Spleen (tissue), 11 donors: Measurements from ENCODE around the gene PARP14. TPM values are rescaled to one million over a fixed set of nuclear protein-coding genes. Genes with fewer than 3 reads are reported as not detected.

Source experiments
- DNase-seq: peaks from one replicate; pipeline ENCODE4 v3.0.0-alpha.2; 2020
- H3K27ac ChIP-seq, 8 donors: fragments of 200-600 bp; sonication (generic) in 7 of 8; 1 replicate in 4 of 8; 2 replicates in 4 of 8; pipeline versions ENCODE4 v1.5.0 to v1.8.0; 2016 to 2021; ENCODE audit warnings: inconsistent platforms in 4 of 8, mild to moderate bottlenecking in 4 of 8, moderate library complexity in 1 of 8
- H3K27me3 ChIP-seq, 7 donors: fragments of 200-600 bp; sonication (generic) in 6 of 7; replicated peaks in 1 of 7; 1 replicate in 4 of 7; 2 replicates in 3 of 7; pipeline versions ENCODE4 v1.5.0 to v1.8.0; 2016 to 2021; ENCODE audit warnings: inconsistent platforms in 3 of 7, mild to moderate bottlenecking in 1 of 7
- H3K36me3 ChIP-seq, 6 donors: fragments of 200-600 bp; sonication (generic) in 5 of 6; 1 replicate in 4 of 6; 2 replicates in 2 of 6; pipeline versions ENCODE4 v1.5.0 to v1.8.0; 2016 to 2021; ENCODE audit warnings: inconsistent platforms in 2 of 6
- H3K4me1 ChIP-seq, 6 donors: fragments of 200-600 bp; sonication (generic) in 5 of 6; 1 replicate in 3 of 6; 2 replicates in 3 of 6; pipeline versions ENCODE4 v1.5.0 to v1.8.0; 2016 to 2021; ENCODE audit warnings: inconsistent platforms in 3 of 6
- H3K4me3 ChIP-seq, 8 donors: fragments of 200-600 bp; sonication (generic) in 7 of 8; 1 replicate in 4 of 8; 2 replicates in 4 of 8; pipeline versions ENCODE4 v1.5.0 to v1.8.0; 2016 to 2021; ENCODE audit warnings: inconsistent platforms in 4 of 8, mild to moderate bottlenecking in 4 of 8, moderate library complexity in 2 of 8
- H3K9me3 ChIP-seq, 8 donors: fragments of 200-600 bp; sonication (generic) in 7 of 8; 1 replicate in 4 of 8; 2 replicates in 4 of 8; pipeline versions ENCODE4 v1.5.0 to v1.8.0; 2016 to 2021; ENCODE audit warnings: inconsistent platforms in 4 of 8
- CTCF ChIP-seq, 11 experiments: fragments of 200-600 bp in 7 of 11; fragments of 450-650 bp in 4 of 11; sonication (generic) in 4 of 11; IDR thresholded peaks in 8 of 11; conservative IDR thresholded peaks in 3 of 11; 1 replicate in 7 of 11; 2 replicates in 4 of 11; pipeline versions ENCODE4 v1.4.0 to v1.8.0; 2016 to 2021; ENCODE audit warnings: antibody characterized with exemption in 11 of 11, inconsistent platforms in 4 of 11, mild to moderate bottlenecking in 1 of 11
- POLR2A ChIP-seq, 3 donors: fragments of 450-650 bp; IDR thresholded peaks; one replicate each; pipeline ENCODE4 v1.5.1; 2017; ENCODE audit warnings: antibody characterized with exemption in 3 of 3, mild to moderate bottlenecking in 1 of 3
- POLR2AphosphoS5 ChIP-seq, 3 donors: sonication (generic); formaldehyde crosslinking; IDR thresholded peaks; one replicate each; pipeline ENCODE4 v1.5.1; 2017; ENCODE audit warnings: antibody characterized with exemption in 3 of 3
- WGBS, 5 donors: extraction: QIAGEN DNeasy Blood & Tissue Kit in 3 of 5; methylation state at CpG; one replicate each; pipeline versions ENCODE4 v1.1.5 to v1.1.7; 2013 to 2018; 5-methylcytosine and 5-hydroxymethylcytosine counted together
- intact Hi-C: fragments of 100-400 bp; cut with DNase I; formaldehyde crosslinking; loops from one replicate; pipeline ENCODE4 v1.15.0; 2023; ENCODE audit warnings: low total_unique reads
- polyA plus RNA-seq, 3 donors: library from polyadenylated mRNA; stranded (reverse); fragments of 200-250 nt; gene quantifications; one replicate each; pipeline ENCODE4 v1.2.1, GENCODE V29; 2013
- total RNA-seq, 7 donors: library from RNA; depleted of rRNA in 3 of 7; stranded (reverse); fragments of >200 nt in 3 of 7; fragmentation: NEBNext Ultra II Directional in 4 of 7; extraction: Animal tissue kit (Norgen Biotek cat#: 25700) in 4 of 7; gene quantifications; one replicate each; pipeline versions ENCODE4 v1.1.0 to v1.2.1, GENCODE V29; 2016 to 2021
- donor health status: healthy with polysubstance abuse.
- donor health status: DM: no; HTN: no; CAD: no; lungs with moderate emphysema.
- donor health status: DM: no; HTN: no; CAD: no.
- donor health status: Bipolar disorder and iron deficiency.
- donor health status: healthy.
- donor health status: DM: no; HTN: no; CAD: no.
- donor health status: DM: yes; HTN: yes; CAD: no.

The PARP14 gene
- total and polyA plus RNA-seq, 10 donors, result 17.4 to 187 (median 153) TPM

DNA sequence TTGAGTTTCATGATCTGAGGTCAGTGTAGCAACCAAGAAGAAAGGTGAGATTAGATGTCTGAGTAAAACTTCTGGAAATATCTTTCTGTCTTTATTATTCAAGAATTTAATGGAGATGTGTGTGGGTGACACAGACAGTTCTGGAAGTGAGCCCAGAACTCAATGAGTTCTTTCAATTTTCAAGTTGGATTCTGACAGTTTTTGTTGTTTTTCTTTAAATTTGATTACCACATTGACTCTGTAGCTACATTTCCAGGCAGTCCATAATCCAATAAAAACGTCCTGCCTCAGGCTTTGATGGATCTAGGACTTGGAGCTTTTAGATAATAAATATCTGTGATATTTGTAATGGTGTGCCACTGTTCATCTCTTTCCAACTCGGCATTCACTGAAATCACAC lies 3.9 kb upstream of the PARP14 start:
- 76 to 94% (median 80%) methylated on average over 2 of the region's 2 CpGs for WGBS, 5 donors
- intact Hi-C loops, result loop anchor here (10.0 kb wide), 1 partner anchor 272 kb away; no protein-coding TSS in a partner anchor

GRCh38 chr3:122677216-122677615 lies 3.4 kb upstream of the PARP14 start:
- intact Hi-C loops, result loop anchor here (10.0 kb wide), 1 partner anchor 272 kb away; no protein-coding TSS in a partner anchor
- Histone ChIP-seq H3K4me1 (peaks cover 21 to 37% (median 30%) of the 10 kb centered on the region in 6 donors), H3K9me3 (peaks cover 0 to 26% (median 1%) of the 10 kb centered on the region in 8 donors), H3K36me3 (no peaks in the 10 kb centered on the region), H3K27ac (no peak overlapping the region), H3K27me3 (no peaks in the 10 kb centered on the region), H3K4me3 (no peak overlapping the region)
- WGBS, 5 donors, result 77 to 98% (median 83%) methylated on average over 1 of the region's 1 CpG
- TF ChIP-seq POLR2A (IDR thresholded peaks at IDR 0.05) (no peak), POLR2AphosphoS5 (IDR thresholded peaks at IDR 0.05) (no peak), CTCF (IDR thresholded peaks at IDR 0.05 in 8 of 11, conservative IDR thresholded peaks at IDR 0.05 in 3 of 11) (no peak)
- DNase-seq, result no peak

More for the DNA sequence above, 3.9 kb upstream of the PARP14 start:
- Histone ChIP-seq H3K4me3 (no peak overlapping the region), H3K4me1 (peaks cover 18 to 33% (median 25%) of the 10 kb centered on the region in 6 donors), H3K9me3 (peaks cover 0 to 26% (median 1%) of the 10 kb centered on the region in 8 donors), H3K27me3 (no peaks in the 10 kb centered on the region), H3K27ac (no peak overlapping the region), H3K36me3 (no peaks in the 10 kb centered on the region)
- no peak for DNase-seq
- TF ChIP-seq POLR2A (IDR thresholded peaks at IDR 0.05) (no peak), CTCF (IDR thresholded peaks at IDR 0.05 in 8 of 11, conservative IDR thresholded peaks at IDR 0.05 in 3 of 11) (no peak), POLR2AphosphoS5 (IDR thresholded peaks at IDR 0.05) (no peak)

DNA sequence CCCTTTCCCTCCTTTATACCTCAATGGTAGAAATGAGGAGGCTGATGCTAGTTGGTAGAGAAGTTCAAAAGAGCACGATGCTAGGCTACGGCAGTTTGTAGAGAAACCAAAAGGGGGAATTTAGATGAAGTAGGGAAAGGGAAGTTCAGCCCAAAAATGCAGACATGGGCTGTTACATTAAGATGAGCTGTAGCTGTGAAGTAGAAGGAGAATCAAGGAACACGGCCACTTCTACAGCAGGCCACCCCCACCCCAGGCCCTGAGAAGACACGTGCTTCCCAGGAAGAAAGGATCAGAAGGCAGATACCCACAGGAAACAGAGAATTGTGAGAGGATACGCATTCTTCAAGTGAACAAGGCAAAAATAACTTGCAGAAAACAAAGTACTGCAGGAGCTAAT lies 2.1 kb upstream of the PARP14 start:
- H3K27me3 ChIP-seq, result no peaks in the 10 kb centered on the region
- H3K27ac ChIP-seq, result peak overlapping the region; percentile 94 to 99 (median 96)
- intact Hi-C loops, result loop anchor here (2.0 to 10.0 kb wide), 2 partner anchors 116 to 274 kb away; no protein-coding TSS in a partner anchor
- peak overlapping the region in 2 of 8 donors; percentile 69 to 94 for H3K4me3 ChIP-seq
- H3K9me3 ChIP-seq, result peaks cover 0 to 22% (median 1%) of the 10 kb centered on the region in 8 donors
- no peaks in the 10 kb centered on the region for H3K36me3 ChIP-seq
- 28 to 39% (median 37%) methylated on average over 5 of the region's 5 CpGs for WGBS, 5 donors
- DNase-seq, result no peak
- no peak for TF ChIP-seq POLR2A (IDR thresholded peaks at IDR 0.05)
- no peak for TF ChIP-seq POLR2AphosphoS5 (IDR thresholded peaks at IDR 0.05)
- TF ChIP-seq CTCF (IDR thresholded peaks at IDR 0.05 in 8 of 11, conservative IDR thresholded peaks at IDR 0.05 in 3 of 11), result no peak
- peaks cover 32 to 50% (median 43%) of the 10 kb centered on the region in 6 donors for H3K4me1 ChIP-seq

DNA sequence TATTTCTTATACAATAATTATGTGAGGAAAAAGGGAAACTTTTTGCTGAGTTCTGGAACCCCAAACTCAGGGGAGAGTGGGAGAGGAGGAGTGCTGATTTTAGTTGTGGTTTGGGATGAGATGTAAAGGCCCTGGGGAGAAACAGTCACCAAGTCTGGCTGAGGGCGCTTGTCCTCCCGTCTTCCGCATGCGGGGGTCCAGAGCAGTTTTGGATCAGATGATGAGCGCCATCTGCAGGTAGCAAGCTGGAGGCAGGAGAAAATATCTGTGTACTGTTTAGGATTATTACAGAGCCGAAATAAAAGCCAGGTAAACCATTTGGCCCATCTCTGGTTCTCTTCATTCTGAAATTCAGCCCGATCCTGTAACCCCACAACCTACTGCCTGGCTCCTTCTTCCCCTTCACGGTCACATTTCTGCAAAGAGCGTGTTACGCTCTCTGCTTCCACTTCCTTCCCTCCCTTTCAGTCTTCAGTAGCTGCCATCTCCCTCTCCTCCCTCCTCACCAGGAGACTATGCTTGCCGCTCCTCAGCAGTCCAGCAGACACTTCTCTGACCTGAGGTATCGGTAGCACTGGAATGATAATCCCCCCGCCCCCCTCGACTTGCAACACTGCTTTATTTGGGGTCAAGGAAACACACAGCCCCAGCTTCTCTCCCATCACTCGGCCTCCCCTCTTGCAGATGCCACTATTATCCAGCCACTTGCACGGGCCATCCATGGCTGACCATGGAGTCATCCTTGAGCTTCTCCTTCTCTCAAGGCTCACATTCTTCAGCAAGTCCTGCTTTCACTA lies 1.4 kb upstream of the PARP14 start:
- DNase-seq, result peak; percentile 90
- intact Hi-C loops, result loop anchor here (2.0 to 10.0 kb wide), 2 partner anchors 116 to 274 kb away; no protein-coding TSS in a partner anchor
- H3K27me3 ChIP-seq, result no peaks in the 10 kb centered on the region
- peak in 1 of 3 donors; percentile 25 for TF ChIP-seq POLR2A (IDR thresholded peaks at IDR 0.05)
- peak; percentile 53 to 90 (median 78) for TF ChIP-seq CTCF (IDR thresholded peaks at IDR 0.05 in 8 of 11, conservative IDR thresholded peaks at IDR 0.05 in 3 of 11)
- peak in 2 of 3 donors; percentile 42 to 56 for TF ChIP-seq POLR2AphosphoS5 (IDR thresholded peaks at IDR 0.05)
- H3K9me3 ChIP-seq, result peaks cover 0 to 14% (median under 1%) of the 10 kb centered on the region in 8 donors
- peak overlapping the region; percentile 1 to 94 (median 78) for H3K4me3 ChIP-seq
- WGBS, 5 donors, result 8 to 13% (median 9%) methylated on average over 16 of the region's 16 CpGs
- peak overlapping the region; percentile 94 to 99 (median 96) for H3K27ac ChIP-seq
- H3K4me1 ChIP-seq, result peaks cover 40 to 58% (median 50%) of the 10 kb centered on the region in 6 donors
- H3K36me3 ChIP-seq, result no peaks in the 10 kb centered on the region
